Measurements from ENCODE around the gene CATSPERD.

DNA sequence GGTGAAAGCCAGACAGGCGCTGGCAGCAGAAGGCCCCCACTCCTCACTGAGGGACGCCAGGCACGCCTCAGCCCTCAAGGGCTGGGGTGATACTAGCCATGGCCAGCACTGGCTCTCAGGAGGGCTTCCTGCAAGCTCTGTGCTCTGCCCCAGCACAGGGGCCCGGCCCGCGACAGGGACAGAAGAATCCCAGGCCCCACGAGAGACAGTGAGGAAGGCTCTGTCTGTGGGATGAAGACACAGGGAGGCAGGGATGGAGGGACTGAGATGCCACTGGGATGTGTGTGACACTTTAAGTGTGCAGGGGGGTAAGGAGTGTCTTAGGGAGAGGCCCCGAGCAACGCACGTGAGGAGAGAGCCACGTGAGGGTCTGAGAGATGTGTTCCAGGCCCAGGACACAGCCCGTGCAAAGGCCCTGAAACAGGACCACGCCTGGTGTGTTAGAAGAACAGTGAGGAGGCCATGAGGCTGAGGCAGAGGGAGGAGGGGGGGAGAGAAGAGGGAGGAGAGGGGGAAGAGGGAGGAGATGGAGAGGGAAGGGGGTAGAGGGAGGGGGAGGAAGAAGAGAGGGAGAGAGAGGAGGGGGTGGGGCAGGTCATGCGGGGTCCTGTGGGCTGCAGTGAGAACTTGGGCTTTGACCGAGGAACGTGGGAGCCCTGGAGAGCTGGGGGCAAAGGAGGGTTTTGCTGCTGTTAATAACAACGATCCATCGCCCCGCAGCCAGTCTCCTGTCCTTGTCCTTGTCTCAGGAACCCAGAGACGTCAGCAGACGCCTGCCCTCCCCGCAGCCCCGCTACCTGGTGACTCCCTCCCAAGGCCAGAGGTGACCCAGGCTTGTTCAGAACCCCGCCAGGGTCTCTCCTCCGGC is 23.2 kb upstream of the CATSPERD start:
- TF ChIP-seq POLR2AphosphoS5 (IDR thresholded peaks at IDR 0.05) (no peak), POLR2A (IDR thresholded peaks at IDR 0.05) (no peak), EP300 (IDR thresholded peaks at IDR 0.05) (no peak)
- TF ChIP-seq, protein P1, sequence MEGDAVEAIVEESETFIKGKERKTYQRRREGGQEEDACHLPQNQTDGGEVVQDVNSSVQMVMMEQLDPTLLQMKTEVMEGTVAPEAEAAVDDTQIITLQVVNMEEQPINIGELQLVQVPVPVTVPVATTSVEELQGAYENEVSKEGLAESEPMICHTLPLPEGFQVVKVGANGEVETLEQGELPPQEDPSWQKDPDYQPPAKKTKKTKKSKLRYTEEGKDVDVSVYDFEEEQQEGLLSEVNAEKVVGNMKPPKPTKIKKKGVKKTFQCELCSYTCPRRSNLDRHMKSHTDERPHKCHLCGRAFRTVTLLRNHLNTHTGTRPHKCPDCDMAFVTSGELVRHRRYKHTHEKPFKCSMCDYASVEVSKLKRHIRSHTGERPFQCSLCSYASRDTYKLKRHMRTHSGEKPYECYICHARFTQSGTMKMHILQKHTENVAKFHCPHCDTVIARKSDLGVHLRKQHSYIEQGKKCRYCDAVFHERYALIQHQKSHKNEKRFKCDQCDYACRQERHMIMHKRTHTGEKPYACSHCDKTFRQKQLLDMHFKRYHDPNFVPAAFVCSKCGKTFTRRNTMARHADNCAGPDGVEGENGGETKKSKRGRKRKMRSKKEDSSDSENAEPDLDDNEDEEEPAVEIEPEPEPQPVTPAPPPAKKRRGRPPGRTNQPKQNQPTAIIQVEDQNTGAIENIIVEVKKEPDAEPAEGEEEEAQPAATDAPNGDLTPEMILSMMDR (IDR thresholded peaks at IDR 0.05): no peak
